Endodermal cell (in vitro differentiated cells): ENCODE results near the gene GSG1L. TPM values are rescaled to one million over a fixed set of nuclear protein-coding genes. Genes with fewer than 3 reads are reported as not detected.

Source experiments
- DNase-seq: peaks from one replicate; pipeline ENCODE4 v3.0.0-alpha.2; 2017
- H3K27ac ChIP-seq: 2 replicates; pipeline ENCODE4 v1.5.1; 2013; ENCODE audit warnings: mild to moderate bottlenecking, low read depth, low read length, moderate library complexity
- H3K27me3 ChIP-seq: 2 replicates; pipeline ENCODE4 v1.6.1; 2013; ENCODE audit warnings: mild to moderate bottlenecking, low read length, moderate library complexity; ENCODE audit not compliant: insufficient read depth, control insufficient read depth, poor library complexity, severe bottlenecking
- H3K36me3 ChIP-seq: 2 replicates; pipeline ENCODE4 v1.7.0; 2013; ENCODE audit warnings: mild to moderate bottlenecking, low read length, moderate library complexity; ENCODE audit not compliant: control insufficient read depth, insufficient read depth
- H3K4me1 ChIP-seq: one replicate; pipeline ENCODE4 v1.7.0; 2013; ENCODE audit warnings: low read length; ENCODE audit not compliant: control insufficient read depth, insufficient read depth
- H3K4me3 ChIP-seq: 2 replicates; pipeline ENCODE4 v1.5.1; 2013; ENCODE audit warnings: mild to moderate bottlenecking, low read length, moderate library complexity
- H3K9ac ChIP-seq: 2 replicates; pipeline ENCODE4 v1.6.1; 2013; ENCODE audit warnings: mild to moderate bottlenecking, low read length, moderate library complexity; ENCODE audit not compliant: poor library complexity, severe bottlenecking; ENCODE audit errors: extremely low read depth
- H3K9me3 ChIP-seq: 2 replicates; pipeline ENCODE4 v1.6.1; 2013; ENCODE audit warnings: mild to moderate bottlenecking, low read length, moderate library complexity; ENCODE audit not compliant: control insufficient read depth
- H3K27ac Mint-ChIP-seq: 2 replicates; pipeline ENCODE4 v1.8.0; 2020; ENCODE audit warnings: mixed read lengths
- H3K27me3 Mint-ChIP-seq: 2 replicates; pipeline ENCODE4 v1.8.0; 2021; ENCODE audit warnings: mild to moderate bottlenecking, mixed read lengths; ENCODE audit not compliant: insufficient read depth
- H3K36me3 Mint-ChIP-seq: 2 replicates; pipeline ENCODE4 v1.8.0; 2020; ENCODE audit warnings: low read depth, mixed read lengths
- H3K4me1 Mint-ChIP-seq: 2 replicates; pipeline ENCODE4 v1.8.0; 2020; ENCODE audit warnings: mixed read lengths
- H3K4me3 Mint-ChIP-seq: 2 replicates; pipeline ENCODE4 v1.8.0; 2020; ENCODE audit warnings: mild to moderate bottlenecking, moderate library complexity, mixed read lengths
- H3K9me3 Mint-ChIP-seq: 2 replicates; pipeline ENCODE4 v1.8.0; 2020; ENCODE audit warnings: mild to moderate bottlenecking, mixed read lengths
- WGBS, 2 experiments: methylation state at CpG; one replicate each; pipeline versions ENCODE4 v1.1.5 to v1.1.7; 2013; ENCODE audit warnings: missing lambda C conversion rate in 2 of 2, mixed read lengths in 1 of 2; ENCODE audit not compliant: insufficient coverage in 1 of 2, insufficient read length in 1 of 2; 5-methylcytosine and 5-hydroxymethylcytosine counted together
- total RNA-seq, 2 donors: library from RNA; stranded (reverse); fragmentation: NEBNext Ultra II Directional in 1 of 2; extraction: Animal tissue kit (Norgen Biotek cat#: 25700) in 1 of 2; gene quantifications; 2 replicates in 1 of 2; 3 replicates in 1 of 2; pipeline ENCODE4 v1.2.1, GENCODE V29; 2021
- TF ChIP-seq, protein P1 (sequence below): fragments of 200-600 bp; sonication (generic); conservative IDR thresholded peaks from 2 replicates; pipeline ENCODE4 v1.5.0; 2021; ENCODE audit warnings: antibody characterized with exemption, mild to moderate bottlenecking

Gene GSG1L
- total RNA-seq, 2 donors from 2014 or later, result 0.24 TPM; not detected in 1

DNA sequence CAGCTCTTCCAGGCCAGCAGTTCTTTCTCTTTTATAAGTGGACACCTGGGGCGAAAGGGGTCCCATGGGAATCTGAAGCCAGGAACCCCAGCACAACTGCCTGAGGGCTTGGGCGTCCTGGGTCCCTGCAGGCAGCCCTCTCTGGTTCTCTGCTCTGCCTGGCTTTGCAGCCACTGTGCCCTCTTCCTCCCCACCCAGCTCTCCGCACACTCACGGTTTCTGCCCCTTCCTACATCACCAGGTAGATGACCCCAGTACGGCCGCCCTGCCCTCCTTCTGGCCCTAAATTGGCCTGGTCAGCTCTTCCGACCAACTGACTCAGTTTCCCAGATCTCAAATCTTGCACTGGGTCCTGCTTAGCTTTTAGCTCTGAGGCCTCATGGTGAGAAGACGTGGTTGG, 288.3 kb downstream of the GSG1L start:
- no peaks in the 10 kb centered on the region for H3K27me3 ChIP-seq
- no peak overlapping the region for H3K9ac ChIP-seq
- DNase-seq, result no peak
- WGBS, 2 experiments, result 88 to 95% methylated on average over 4 to 8 of the region's 8 CpGs
- Mint-ChIP-seq H3K27ac (no peak overlapping the region), H3K4me3 (no peak overlapping the region), H3K4me1 (no peaks in the 10 kb centered on the region), H3K36me3 (peaks cover 19% of the 10 kb centered on the region), H3K27me3 (no peaks in the 10 kb centered on the region), H3K9me3 (no peaks in the 10 kb centered on the region)
- no peak overlapping the region for H3K27ac ChIP-seq
- no peaks in the 10 kb centered on the region for H3K4me1 ChIP-seq
- H3K4me3 ChIP-seq, result no peak overlapping the region
- H3K9me3 ChIP-seq, result no peaks in the 10 kb centered on the region
- peaks cover 18% of the 10 kb centered on the region for H3K36me3 ChIP-seq
- TF ChIP-seq, protein P1, sequence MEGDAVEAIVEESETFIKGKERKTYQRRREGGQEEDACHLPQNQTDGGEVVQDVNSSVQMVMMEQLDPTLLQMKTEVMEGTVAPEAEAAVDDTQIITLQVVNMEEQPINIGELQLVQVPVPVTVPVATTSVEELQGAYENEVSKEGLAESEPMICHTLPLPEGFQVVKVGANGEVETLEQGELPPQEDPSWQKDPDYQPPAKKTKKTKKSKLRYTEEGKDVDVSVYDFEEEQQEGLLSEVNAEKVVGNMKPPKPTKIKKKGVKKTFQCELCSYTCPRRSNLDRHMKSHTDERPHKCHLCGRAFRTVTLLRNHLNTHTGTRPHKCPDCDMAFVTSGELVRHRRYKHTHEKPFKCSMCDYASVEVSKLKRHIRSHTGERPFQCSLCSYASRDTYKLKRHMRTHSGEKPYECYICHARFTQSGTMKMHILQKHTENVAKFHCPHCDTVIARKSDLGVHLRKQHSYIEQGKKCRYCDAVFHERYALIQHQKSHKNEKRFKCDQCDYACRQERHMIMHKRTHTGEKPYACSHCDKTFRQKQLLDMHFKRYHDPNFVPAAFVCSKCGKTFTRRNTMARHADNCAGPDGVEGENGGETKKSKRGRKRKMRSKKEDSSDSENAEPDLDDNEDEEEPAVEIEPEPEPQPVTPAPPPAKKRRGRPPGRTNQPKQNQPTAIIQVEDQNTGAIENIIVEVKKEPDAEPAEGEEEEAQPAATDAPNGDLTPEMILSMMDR, result no peak

DNA sequence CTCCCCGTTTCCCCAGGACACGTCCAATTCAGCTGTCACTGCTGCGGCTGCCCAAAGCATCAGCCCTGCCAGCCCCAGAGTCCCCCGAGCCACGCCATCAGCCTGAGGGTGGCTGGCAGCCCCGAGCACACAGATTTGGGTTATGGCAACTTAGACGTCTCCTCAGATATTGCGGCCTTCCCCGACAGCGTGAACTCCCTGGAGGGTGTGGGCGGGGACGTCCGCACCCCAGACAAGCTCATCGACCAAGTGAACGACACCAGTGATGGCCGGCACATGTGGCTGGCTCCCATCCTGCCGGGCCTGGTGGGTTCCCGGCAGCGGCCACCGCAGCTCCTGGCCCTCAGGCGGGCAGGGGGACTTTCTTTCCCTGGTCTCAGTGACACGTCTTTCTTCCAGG, 288.7 kb downstream of the GSG1L start:
- no peaks in the 10 kb centered on the region for H3K9me3 ChIP-seq
- TF ChIP-seq, protein P1, result no peak
- no peak overlapping the region for H3K4me3 ChIP-seq
- no peaks in the 10 kb centered on the region for H3K4me1 Mint-ChIP-seq
- no peak overlapping the region for H3K27ac Mint-ChIP-seq
- 90 to 94% methylated on average over 14 to 22 of the region's 22 CpGs for WGBS, 2 experiments
- H3K36me3 ChIP-seq, result peaks cover 18% of the 10 kb centered on the region
- H3K27me3 ChIP-seq, result no peaks in the 10 kb centered on the region
- no peak overlapping the region for H3K9ac ChIP-seq
- peaks cover 19% of the 10 kb centered on the region for H3K36me3 Mint-ChIP-seq
- no peak overlapping the region for H3K27ac ChIP-seq
- no peak for DNase-seq
- H3K4me3 Mint-ChIP-seq, result no peak overlapping the region
- H3K4me1 ChIP-seq, result no peaks in the 10 kb centered on the region
- H3K27me3 Mint-ChIP-seq, result no peaks in the 10 kb centered on the region
- H3K9me3 Mint-ChIP-seq, result no peaks in the 10 kb centered on the region

DNA sequence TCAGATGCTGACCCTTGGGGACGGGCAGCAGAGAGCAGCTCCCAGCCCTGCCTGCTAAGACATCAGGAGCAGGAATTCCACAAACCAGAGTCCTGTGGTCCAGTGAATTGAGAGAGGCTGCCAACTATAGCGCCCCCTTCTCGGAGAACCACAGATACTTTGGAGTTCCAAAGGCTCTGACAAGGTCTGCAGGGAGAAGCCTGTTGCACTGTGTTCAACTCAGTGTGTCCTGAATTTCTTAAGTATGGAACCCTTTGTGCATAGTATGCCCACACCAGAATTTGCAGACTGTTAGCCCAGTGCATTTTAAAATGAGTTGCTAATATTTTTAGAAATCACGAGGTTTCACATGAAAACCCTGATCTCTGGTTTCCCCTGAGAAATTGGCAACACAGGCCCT, 290.2 kb downstream of the GSG1L start:
- H3K27me3 Mint-ChIP-seq, result no peaks in the 10 kb centered on the region
- WGBS, 2 experiments, result 86 to 96% methylated on average over 4 of the region's 4 CpGs

More for the DNA sequence above, 290.2 kb downstream of the GSG1L start:
- no peaks in the 10 kb centered on the region for H3K4me1 ChIP-seq
- DNase-seq, result no peak
- peaks cover 26% of the 10 kb centered on the region for H3K36me3 Mint-ChIP-seq
- no peaks in the 10 kb centered on the region for H3K27me3 ChIP-seq
- H3K4me1 Mint-ChIP-seq, result no peaks in the 10 kb centered on the region
- no peak overlapping the region for H3K4me3 Mint-ChIP-seq
- H3K9me3 Mint-ChIP-seq, result no peaks in the 10 kb centered on the region
- no peak overlapping the region for H3K27ac Mint-ChIP-seq
- TF ChIP-seq, protein P1, result no peak
- no peak overlapping the region for H3K9ac ChIP-seq
- H3K9me3 ChIP-seq, result no peaks in the 10 kb centered on the region
- peaks cover 18% of the 10 kb centered on the region for H3K36me3 ChIP-seq
- no peak overlapping the region for H3K27ac ChIP-seq
- no peak overlapping the region for H3K4me3 ChIP-seq
